Measurements from ENCODE around the gene RRBP1. TPM values are rescaled to one million over a fixed set of nuclear protein-coding genes. Genes with fewer than 3 reads are reported as not detected.

RRBP1 gene
- total and polyA plus RNA-seq, 2 of the 4 experiments (the other 2 are of a cell fraction): 90.2 to 136 TPM

DNA sequence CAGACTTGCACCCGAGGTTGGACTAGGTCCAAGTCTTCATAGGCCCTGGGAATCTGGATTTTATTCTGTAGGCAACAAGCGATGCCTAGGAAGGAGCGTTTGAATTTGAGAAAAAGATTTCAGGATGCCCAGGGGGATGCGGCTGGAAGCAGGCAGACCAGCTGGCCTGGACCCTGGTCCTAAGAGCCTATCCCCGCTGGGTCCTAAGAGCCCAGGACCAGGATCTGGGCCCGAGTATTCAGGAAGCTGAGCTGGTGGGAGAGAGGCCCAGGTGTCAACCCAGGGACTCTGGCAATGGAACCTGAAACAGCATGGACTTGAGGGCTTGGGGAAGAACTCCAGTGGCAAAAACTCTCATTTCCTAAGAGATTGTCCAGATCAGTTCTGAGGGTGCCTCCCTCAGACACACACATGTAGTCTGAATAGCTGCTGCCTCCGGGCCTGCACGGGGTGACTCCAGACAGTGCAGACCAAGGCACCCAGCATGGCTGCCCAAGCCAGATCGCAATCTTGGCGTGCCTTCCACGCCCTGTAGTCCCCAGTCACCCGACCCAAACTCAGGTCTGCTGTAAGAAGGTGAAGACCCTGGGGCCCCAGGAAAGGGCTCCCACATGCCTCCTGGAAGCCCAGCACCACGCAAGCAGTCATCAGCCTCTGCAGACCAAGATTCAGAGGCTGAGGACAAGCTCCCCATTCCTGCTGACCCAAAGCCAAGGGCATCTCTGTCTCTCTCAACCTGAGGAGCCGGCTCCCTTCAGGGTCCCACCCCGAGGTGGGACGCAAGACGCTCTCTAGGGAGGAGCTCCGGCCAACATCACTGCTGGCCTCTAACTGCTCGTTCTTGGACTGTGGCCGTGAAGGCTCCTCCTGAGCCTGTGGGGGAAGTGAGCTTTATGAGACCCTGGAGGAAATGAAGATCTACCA is 34.4 kb downstream of the RRBP1 start:
- no peak overlapping the region for H3K4ac ChIP-seq (ENCODE audit: low read depth, low read length)
- 93% methylated on average over 8 of the region's 20 CpGs; no CpG with 5 or more reads in 1 of the 2 experiments for WGBS, 2 experiments (ENCODE audit: extremely low coverage in 2 of 2, insufficient read length in 1 of 2)
- no peak overlapping the region for H2AK9ac ChIP-seq (replicated peaks; ENCODE audit: low read depth, low read length, poor library complexity)
- ATAC-seq (ENCODE audit: low read depth) (no peak), DNase-seq (no peak)
- no peaks in the 10 kb centered on the region for H3K27me3 ChIP-seq (ENCODE audit: control insufficient read depth, insufficient read depth, low read length)
- H2BK20ac ChIP-seq (ENCODE audit: low read depth, low read length): no peak overlapping the region
- H3K56ac ChIP-seq (ENCODE audit: extremely low read depth, insufficient read depth, low read length): no peak overlapping the region
- H3K9me3 ChIP-seq (ENCODE audit: control insufficient read depth, insufficient read depth, low read length): no peaks in the 10 kb centered on the region
- no peak overlapping the region; the same call in 1 of the 2 replicates for H3K27ac ChIP-seq (ENCODE audit: insufficient read depth, low read length)
- no peak overlapping the region for H3K4me3 ChIP-seq (ENCODE audit: insufficient read depth, low read depth, low read length)
- peaks cover 38% of the 10 kb centered on the region for H3K36me3 ChIP-seq (ENCODE audit: control insufficient read depth, insufficient read depth, low read length)
- intact Hi-C loops (cut with micrococcal nuclease) (no loop called here), in situ Hi-C loops (cut with MboI; ENCODE audit: low sequenced_read_pairs) (loop anchor here (25.0 kb wide), 1 partner anchor 490 kb away; the partner anchor contains the start of genes KAT14 and PET117), dilution Hi-C loops (cut with HindIII; ENCODE audit: low sequenced_read_pairs, unreplicated experiment) (no loop called here)
- H3K23ac ChIP-seq (ENCODE audit: low read depth, low read length): no peak overlapping the region
- H2BK5ac ChIP-seq (ENCODE audit: low read depth, low read length, poor library complexity, severe bottlenecking): no peak overlapping the region
- H3K14ac ChIP-seq (replicated peaks; ENCODE audit: low read depth, low read length): no peak overlapping the region
- BruUV-seq (replicated peaks): no TSS peak
- ChIA-PET POLR2A (ENCODE audit: unreplicated experiment) (no interaction called here), CTCF (no interaction called here)
- H3K4me2 ChIP-seq (ENCODE audit: low read depth, low read length): no peak overlapping the region
- H2BK15ac ChIP-seq (ENCODE audit: low read depth, low read length): no peak overlapping the region
- H4K91ac ChIP-seq (ENCODE audit: insufficient read depth, low read depth, low read length): no peak overlapping the region
- no peak overlapping the region for H2AK5ac ChIP-seq (ENCODE audit: low read depth, low read length)
- peaks cover 25 to 99% of the 10 kb centered on the region in 2 experiments for H3K79me1 ChIP-seq (ENCODE audit: low read depth in 1 of 2, low read length in 2 of 2)
- H4K8ac ChIP-seq (ENCODE audit: low read depth in 2 of 2, low read length in 2 of 2): no peak overlapping the region
- no peak overlapping the region for H3K18ac ChIP-seq (ENCODE audit: low read depth, low read length)
- H2AFZ ChIP-seq (replicated peaks; ENCODE audit: low read length, poor library complexity): no peak overlapping the region
- H3K4me1 ChIP-seq (ENCODE audit: control insufficient read depth, insufficient read depth, low read length): peaks cover 46% of the 10 kb centered on the region
- peaks cover 21% of the 10 kb centered on the region for H3K9me1 ChIP-seq (ENCODE audit: insufficient read depth, low read length)
- no peak for TF ChIP-seq MXI1 (IDR thresholded peaks at IDR 0.05; ENCODE audit: borderline replicate concordance, low read depth, low read length)
- no peak for TF ChIP-seq USF2 (IDR thresholded peaks at IDR 0.05; ENCODE audit: low read depth, low read length)
- no peak for TF ChIP-seq SMC3 (IDR thresholded peaks at IDR 0.05; ENCODE audit: low read depth, low read length)
- TF ChIP-seq MAZ (IDR thresholded peaks at IDR 0.05; ENCODE audit: borderline replicate concordance, low read depth, low read length): no peak
- no peak for TF ChIP-seq FOS (IDR thresholded peaks at IDR 0.05; ENCODE audit: low read depth, low read length)
- TF ChIP-seq ELK1 (IDR thresholded peaks at IDR 0.05; ENCODE audit: borderline replicate concordance, low read depth, low read length): no peak
- TF ChIP-seq POLR2A (IDR thresholded peaks at IDR 0.05; ENCODE audit: low read depth, low read length): no peak
- TF ChIP-seq NFE2L2 (IDR thresholded peaks at IDR 0.05; ENCODE audit: low read depth, low read length): no peak
- TF ChIP-seq BHLHE40 (IDR thresholded peaks at IDR 0.05; ENCODE audit: low read depth, low read length): no peak
- TF ChIP-seq MAFK (IDR thresholded peaks at IDR 0.05; ENCODE audit: low read depth, low read length): no peak
- no peak for TF ChIP-seq RFX5 (IDR thresholded peaks at IDR 0.05; ENCODE audit: low read depth, low read length)
- TF ChIP-seq RCOR1 (IDR thresholded peaks at IDR 0.05; ENCODE audit: insufficient replicate concordance, low read length): no peak
- H3K9ac ChIP-seq (ENCODE audit: low read depth, low read length): no peak overlapping the region
- H2BK120ac ChIP-seq (ENCODE audit: low read depth, low read length): no peak overlapping the region
- no peak overlapping the region for H4K5ac ChIP-seq (ENCODE audit: low read depth, low read length)
- peaks cover 100% of the 10 kb centered on the region for H4K20me1 ChIP-seq (ENCODE audit: insufficient read depth, low read length)
